GM18867 (cell line): ENCODE data around the gene ULK4.
"Not testable (repeated sequence)": the region's sequence is repeated elsewhere in the genome, so short reads cannot be mapped to it uniquely, and the experiment has no call there.

Experiments used
- ATAC-seq: cut with Tn5 transposase; IDR thresholded peaks from one replicate; pipeline ENCODE4 v1.9.1; 2021; ENCODE audit warnings: mild to moderate bottlenecking, moderate library complexity; ENCODE audit not compliant: unreplicated experiment

Gene ULK4

DNA sequence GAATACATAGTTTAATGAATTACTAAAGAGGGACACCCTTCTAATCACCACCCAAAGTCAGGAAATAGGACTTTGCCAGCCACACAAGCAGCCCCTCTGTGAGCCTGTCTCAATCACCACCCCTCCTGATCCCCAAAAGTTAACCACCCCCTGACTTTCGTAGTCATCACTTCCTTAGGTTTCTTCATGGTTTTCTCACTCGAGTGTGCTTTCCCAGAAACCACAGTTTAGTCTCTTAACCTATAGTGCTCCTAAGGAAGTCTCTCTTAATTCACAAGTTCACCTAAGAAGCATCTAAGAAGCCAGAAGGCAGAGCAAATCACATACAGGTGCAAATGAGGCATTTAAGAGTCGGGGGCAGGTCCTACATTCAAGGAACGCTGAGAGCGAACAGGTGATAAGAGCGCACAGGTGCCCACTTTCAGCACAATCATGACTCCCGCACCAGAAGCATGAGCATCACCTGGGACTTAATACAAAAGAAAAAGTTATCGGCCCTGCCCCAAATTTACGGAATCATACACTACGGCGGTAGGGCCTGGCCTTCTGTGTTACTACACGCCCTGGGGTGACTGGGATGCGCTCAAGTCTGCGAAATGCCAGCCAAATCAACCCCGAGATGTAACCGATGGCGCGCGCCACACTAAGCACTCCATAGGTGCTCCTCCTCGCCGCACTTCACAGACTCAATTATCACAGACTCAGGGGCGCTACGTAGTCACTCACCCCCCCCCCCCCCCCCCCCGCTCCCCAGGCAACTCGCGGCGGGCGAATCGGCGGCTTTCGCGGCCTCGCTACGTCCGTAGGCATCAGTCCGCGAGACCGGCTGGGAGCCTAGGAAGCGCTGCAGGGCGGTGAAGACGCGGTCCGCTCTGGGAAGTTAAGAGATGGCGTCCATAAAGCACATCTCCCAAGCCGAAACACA lies 815 bp downstream of the ULK4 start:
- ATAC-seq: peak; percentile 12

GRCh38 chr3:41956574-41956973 lies 5.3 kb downstream of the ULK4 start:
- ATAC-seq: no peak

DNA sequence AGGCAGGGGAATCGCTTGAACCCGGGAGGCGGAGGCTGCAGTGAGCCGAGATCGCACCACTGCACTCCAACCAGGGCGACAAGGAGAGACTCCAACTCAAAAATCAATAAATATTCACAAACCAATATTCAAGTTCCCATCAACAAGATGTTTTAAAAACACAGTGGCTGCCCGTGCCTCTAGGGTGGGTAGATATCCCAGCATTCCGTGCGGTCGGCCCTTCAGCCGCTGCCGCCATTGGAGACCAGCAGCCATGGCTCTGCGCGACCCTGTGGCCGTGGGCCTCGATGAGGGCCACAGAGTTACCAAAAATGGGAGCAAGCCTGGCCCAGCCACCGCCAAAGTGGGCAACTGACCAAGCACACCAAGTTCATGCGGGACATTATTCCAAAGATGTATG lies 6.7 kb downstream of the ULK4 start:
- ATAC-seq: no peak

DNA sequence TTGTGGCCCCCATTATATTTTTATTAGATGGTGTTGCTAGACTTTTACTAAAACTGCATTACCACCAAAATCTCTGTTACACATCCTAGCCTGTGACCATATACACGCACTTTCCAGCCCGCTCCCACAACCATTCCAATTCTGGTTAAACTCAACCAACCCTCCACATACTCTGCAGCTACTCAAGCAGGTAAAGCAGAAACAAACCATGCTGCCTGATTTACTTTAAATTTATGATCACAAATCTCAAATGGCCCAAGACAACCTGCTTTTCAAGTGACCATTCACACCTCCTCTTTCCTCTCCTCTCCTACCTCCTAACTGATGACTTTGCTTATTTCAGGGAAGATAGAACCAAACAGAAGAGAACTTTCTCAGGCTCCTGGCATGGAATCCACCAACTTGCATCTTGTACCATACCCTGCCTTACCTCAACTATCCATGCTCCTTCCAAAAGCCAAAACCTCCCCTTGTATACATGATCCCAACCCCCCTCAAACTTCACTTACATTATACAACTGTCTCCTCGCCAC lies 18.5 kb downstream of the ULK4 start:
- ATAC-seq: no peak

DNA sequence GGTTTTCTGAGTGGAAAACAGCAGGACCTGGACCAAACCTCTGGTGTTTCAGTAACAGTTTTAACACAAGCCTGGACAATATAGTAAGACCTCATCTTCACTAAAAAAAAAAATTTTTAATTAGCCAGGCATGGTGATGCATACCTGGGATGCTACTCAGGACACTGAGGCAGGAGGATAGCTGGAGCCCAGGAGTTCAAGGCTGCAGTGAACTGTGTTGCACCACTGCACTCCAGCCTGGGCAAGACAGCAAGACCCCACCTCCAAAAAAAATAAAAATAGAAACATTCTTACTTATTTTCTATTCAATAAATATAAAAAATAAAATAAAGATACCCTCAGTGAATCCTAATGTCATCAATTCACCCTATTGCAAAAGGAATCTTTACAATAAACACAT lies 21.5 kb downstream of the ULK4 start:
- no peak for ATAC-seq

GRCh38 chr3:41936384-41936783 lies 25.5 kb downstream of the ULK4 start:
- no peak for ATAC-seq

DNA sequence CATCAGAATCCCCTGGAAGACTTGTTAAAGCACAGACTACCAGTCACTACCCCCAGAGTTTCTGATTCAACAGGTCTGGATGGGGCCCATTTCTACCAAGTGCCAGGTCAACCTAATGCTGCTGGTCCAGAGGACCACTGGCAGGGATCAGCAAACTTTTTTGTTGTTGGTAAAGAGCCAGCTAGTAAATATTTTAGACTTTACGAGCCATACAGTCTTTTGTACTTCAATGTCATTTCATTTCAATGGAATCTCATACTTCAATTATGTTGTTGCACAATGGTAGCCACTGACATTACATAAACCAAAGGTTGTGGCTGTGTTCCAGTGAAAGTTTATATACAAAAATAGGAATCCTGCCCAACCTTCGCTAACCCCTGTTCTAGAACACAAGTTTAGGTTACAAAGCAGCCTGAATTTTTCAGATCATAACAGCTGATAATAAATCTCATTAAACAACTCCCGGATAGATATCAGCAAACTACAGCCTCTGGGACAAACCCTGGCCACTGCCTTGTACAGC lies 28.7 kb downstream of the ULK4 start:
- ATAC-seq: no peak

GRCh38 chr3:41932464-41932863 lies 29.4 kb downstream of the ULK4 start:
- ATAC-seq: no peak

DNA sequence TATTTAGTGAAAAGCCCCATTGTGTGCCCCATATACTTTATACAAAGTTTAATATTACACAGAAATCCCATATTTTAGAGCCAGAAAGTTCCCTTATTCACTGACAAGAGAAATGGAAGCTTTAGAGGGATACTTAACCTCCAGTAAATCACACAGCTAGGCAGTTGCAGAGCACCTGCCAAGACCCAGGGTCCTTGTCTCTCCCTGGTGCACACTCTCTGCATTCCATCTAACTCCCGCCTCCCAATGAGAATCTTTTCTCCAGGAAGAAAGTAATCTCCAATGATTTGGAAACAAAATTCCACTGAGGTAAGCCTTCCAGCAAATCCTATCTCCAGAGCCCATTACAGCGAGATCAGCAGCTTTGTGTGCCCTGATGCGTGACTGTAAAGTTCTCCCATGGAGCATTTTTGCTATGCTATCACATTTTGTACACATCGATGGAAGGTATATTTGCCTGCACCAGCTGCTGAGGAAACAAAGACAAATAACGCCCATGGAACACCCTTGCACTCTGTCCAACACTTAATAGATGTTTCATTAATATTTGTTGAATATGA lies 41.4 kb downstream of the ULK4 start:
- ATAC-seq: no peak

GRCh38 chr3:41915353-41915752 lies 46.5 kb downstream of the ULK4 start:
- ATAC-seq: no peak

GRCh38 chr3:41912280-41912679 lies 49.6 kb downstream of the ULK4 start:
- no peak for ATAC-seq

GRCh38 chr3:41907330-41908073 lies 54.4 kb downstream of the ULK4 start:
- no peak for ATAC-seq

- ATAC-seq: no peak
Observed at GRCh38 chr3:41900265-41900664, 61.6 kb downstream of the ULK4 start.

DNA sequence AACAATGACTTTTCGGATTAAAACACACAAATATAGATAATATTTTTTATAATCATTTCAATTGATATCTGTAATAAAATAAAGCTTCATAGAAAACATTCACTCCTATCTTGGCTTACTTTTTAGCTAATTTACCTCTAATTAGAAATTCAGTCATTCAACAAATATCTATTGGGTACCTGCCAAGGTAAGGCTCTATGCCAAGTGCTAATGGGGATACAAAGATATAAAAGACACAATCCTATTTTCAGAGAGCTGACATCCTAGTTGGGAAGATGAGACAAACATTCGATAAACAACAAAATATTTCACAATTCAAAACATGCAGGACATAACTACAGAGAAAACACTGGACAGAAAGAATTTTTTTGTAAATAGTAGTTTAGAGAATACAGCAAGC lies 63.3 kb downstream of the ULK4 start:
- ATAC-seq: no peak

- no peak for ATAC-seq
Observed at GRCh38 chr3:41893977-41894376, 67.9 kb downstream of the ULK4 start.

GRCh38 chr3:41888368-41889076 lies 73.4 kb downstream of the ULK4 start:
- ATAC-seq: no peak

DNA sequence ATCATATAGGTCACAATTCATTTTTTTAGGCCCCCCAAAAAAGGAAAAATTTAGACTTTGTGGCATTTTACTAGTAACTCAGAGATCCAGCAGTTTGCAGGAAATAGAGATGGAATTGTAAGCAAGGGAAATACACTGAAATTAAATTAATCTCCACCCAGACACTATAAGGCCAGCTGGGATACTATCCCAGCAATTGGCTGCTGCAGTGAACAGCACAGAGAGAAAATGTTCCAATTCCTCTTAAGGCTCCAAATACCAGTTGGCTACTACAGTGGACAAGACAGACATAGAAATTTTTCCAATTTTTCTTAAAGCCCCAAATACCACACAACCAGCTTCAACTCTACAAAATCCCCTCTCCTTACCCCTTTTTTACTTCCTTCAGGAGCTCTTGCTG lies 78.9 kb downstream of the ULK4 start:
- no peak for ATAC-seq

GRCh38 chr3:41881233-41881821 lies 80.6 kb downstream of the ULK4 start:
- no peak for ATAC-seq

- ATAC-seq: no peak
Observed at GRCh38 chr3:41880387-41880786, 81.5 kb downstream of the ULK4 start.

- ATAC-seq: not testable (repeated sequence)
Observed at GRCh38 chr3:41877741-41878140, 84.2 kb downstream of the ULK4 start.
